CD4-positive, alpha-beta T cell (primary cell): ENCODE measurements around the gene DENND4A. TPM values are rescaled to one million over a fixed set of nuclear protein-coding genes. Genes with fewer than 3 reads are reported as not detected.

Source experiments
- ATAC-seq: fragments of 200-7000 bp; cut with Tn5 transposase; one replicate; pipeline ENCODE4 v1.10.0; 2022; ENCODE audit warnings: mild to moderate bottlenecking; ENCODE audit not compliant: poor library complexity
- CTCF ChIA-PET: fragments of 350-600 bp; sonication (Branson Sonifier 250); formaldehyde crosslinking; loops from one replicate; lab custom pipeline; 2021; ENCODE audit warnings: antibody characterized with exemption, inconsistent platforms; lab: Charles Lee
- POLR2A ChIA-PET: fragments of 350-600 bp; sonication (Branson Sonifier 250); formaldehyde crosslinking; loops from one replicate; lab custom pipeline; 2021; ENCODE audit warnings: antibody characterized with exemption, inconsistent platforms; lab: Charles Lee
- DNase-seq, 14 experiments: peaks; one replicate each; pipeline ENCODE4 v3.0.0-alpha.2; 2013 to 2020; ENCODE audit warnings: mixed read lengths in 2 of 14
- H3K27ac ChIP-seq, 2 donors: one replicate each; pipeline versions ENCODE4 v1.5.1 to v1.7.0; 2013; ENCODE audit warnings: low read length in 2 of 2, low read depth in 1 of 2, mild to moderate bottlenecking in 1 of 2
- H3K27me3 ChIP-seq, 2 experiments: 1 replicate in 1 of 2; 2 replicates in 1 of 2; pipeline versions ENCODE4 v1.6.1 to v1.7.0; 2013; ENCODE audit warnings: low read length in 2 of 2, control low read depth in 1 of 2, mild to moderate bottlenecking in 1 of 2, moderate library complexity in 1 of 2; ENCODE audit not compliant: insufficient read depth in 2 of 2, control insufficient read depth in 1 of 2
- H3K36me3 ChIP-seq: one replicate; pipeline ENCODE4 v1.6.1; 2013; ENCODE audit warnings: low read length, control low read depth; ENCODE audit not compliant: insufficient read depth
- H3K4me1 ChIP-seq: one replicate; pipeline ENCODE4 v1.6.1; 2013; ENCODE audit warnings: low read length, control low read depth; ENCODE audit not compliant: insufficient read depth
- H3K4me3 ChIP-seq: one replicate; pipeline ENCODE4 v1.5.1; 2013; ENCODE audit warnings: mild to moderate bottlenecking, low read length, moderate library complexity
- H3K9me3 ChIP-seq, 2 experiments: 1 replicate in 1 of 2; 2 replicates in 1 of 2; pipeline versions ENCODE4 v1.6.1 to v1.7.0; 2013; ENCODE audit warnings: low read length in 2 of 2, mild to moderate bottlenecking in 2 of 2, control low read depth in 1 of 2, moderate library complexity in 1 of 2; ENCODE audit not compliant: control insufficient read depth in 1 of 2, insufficient read depth in 1 of 2
- H3K27ac Mint-ChIP-seq: one replicate; pipeline ENCODE4 v1.8.0; 2020; ENCODE audit warnings: mixed read lengths
- H3K27me3 Mint-ChIP-seq: one replicate; pipeline ENCODE4 v1.8.0; 2021; ENCODE audit warnings: mixed read lengths
- H3K36me3 Mint-ChIP-seq: one replicate; pipeline ENCODE4 v1.8.0; 2021; ENCODE audit warnings: low read depth, mixed read lengths
- H3K4me1 Mint-ChIP-seq: one replicate; pipeline ENCODE4 v1.8.0; 2021; ENCODE audit warnings: low read depth, mixed read lengths
- H3K4me3 Mint-ChIP-seq: one replicate; pipeline ENCODE4 v1.8.0; 2020; ENCODE audit warnings: mild to moderate bottlenecking, mixed read lengths
- H3K9me3 Mint-ChIP-seq: one replicate; pipeline ENCODE4 v1.8.0; 2020; ENCODE audit warnings: mixed read lengths
- intact Hi-C, 2 experiments: fragments of 100-400 bp; cut with DNase I in 1 of 2; cut with micrococcal nuclease in 1 of 2; formaldehyde crosslinking; loops; one replicate each; pipeline versions ENCODE4 v1.15.1 to v1.9.0; 2023 to 2025; cut with DNase I, micrococcal nuclease
- total RNA-seq, 174 experiments: library from RNA in 2 of 174; stranded (reverse) in 2 of 174; gene quantifications; one replicate each; pipeline ENCODE4 v1.2.3 and lab custom pipeline; 2021 to 2026
- TF ChIP-seq, protein P1 (sequence below): fragments of 200-600 bp; IDR thresholded peaks from one replicate; pipeline ENCODE4 v1.8.0; 2022; ENCODE audit warnings: antibody characterized with exemption, mild to moderate bottlenecking

Gene DENND4A
- total RNA-seq, 2 experiments from 2014 or later: 64.1 to 69.6 TPM

DNA sequence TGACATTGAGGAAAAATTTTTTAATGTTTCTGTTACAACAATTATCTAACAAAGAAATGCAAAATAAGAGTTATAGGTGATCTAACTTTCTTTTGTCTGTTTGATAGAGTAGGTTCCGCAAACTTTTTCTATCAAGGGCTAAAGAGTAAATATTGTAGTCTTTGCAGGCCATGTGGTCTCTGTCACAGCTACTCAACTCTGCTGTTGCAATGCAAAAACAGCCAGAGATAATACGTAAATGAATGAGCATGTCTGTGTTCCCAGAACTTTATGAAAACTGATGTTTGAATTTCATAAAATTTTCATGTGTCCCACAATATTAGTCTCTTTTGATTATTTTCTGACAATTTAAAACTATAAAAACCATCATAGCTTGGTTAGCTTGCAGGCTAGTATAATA, 97.0 kb downstream of the DENND4A start:
- intact Hi-C loops: no loop called here
- CTCF ChIA-PET: no interaction called here
- H3K36me3 Mint-ChIP-seq: peaks cover 82% of the 10 kb centered on the region

DNA sequence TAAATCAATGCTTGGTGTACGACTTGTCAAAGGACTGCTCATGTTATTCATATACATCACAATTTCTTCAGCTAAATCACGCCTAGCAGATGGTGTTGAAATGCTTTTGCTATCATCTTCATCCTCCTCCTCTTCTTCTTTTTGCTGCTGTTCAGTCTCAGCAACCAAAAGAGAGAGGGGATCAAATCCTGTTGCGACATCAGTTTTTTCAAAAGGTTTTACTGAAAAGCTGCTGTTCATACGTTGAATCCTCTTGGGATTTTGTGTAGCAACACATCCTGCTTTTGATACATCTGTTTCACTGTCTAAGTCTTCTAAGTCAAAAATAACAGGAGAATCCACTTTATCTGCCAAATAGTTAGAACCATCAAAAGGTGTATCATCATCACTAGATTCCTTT, 101.3 kb downstream of the DENND4A start:
- H3K36me3 ChIP-seq: peaks cover 63% of the 10 kb centered on the region
- no peak overlapping the region for H3K27ac ChIP-seq
- no peak overlapping the region for H3K4me3 ChIP-seq
- intact Hi-C loops: no loop called here
- no peak overlapping the region for H3K4me3 Mint-ChIP-seq
- no peaks in the 10 kb centered on the region for H3K9me3 ChIP-seq
- peaks cover 85% of the 10 kb centered on the region for H3K36me3 Mint-ChIP-seq
- H3K27me3 Mint-ChIP-seq: no peaks in the 10 kb centered on the region
- no peak for DNase-seq
- no peak for ATAC-seq
- H3K4me1 ChIP-seq: no peaks in the 10 kb centered on the region
- H3K27me3 ChIP-seq: no peaks in the 10 kb centered on the region
- no peaks in the 10 kb centered on the region for H3K4me1 Mint-ChIP-seq
- ChIA-PET CTCF (no interaction called here), POLR2A (no interaction called here)
- peaks cover 3% of the 10 kb centered on the region for H3K9me3 Mint-ChIP-seq
- H3K27ac Mint-ChIP-seq: no peak overlapping the region
- TF ChIP-seq, protein P1, sequence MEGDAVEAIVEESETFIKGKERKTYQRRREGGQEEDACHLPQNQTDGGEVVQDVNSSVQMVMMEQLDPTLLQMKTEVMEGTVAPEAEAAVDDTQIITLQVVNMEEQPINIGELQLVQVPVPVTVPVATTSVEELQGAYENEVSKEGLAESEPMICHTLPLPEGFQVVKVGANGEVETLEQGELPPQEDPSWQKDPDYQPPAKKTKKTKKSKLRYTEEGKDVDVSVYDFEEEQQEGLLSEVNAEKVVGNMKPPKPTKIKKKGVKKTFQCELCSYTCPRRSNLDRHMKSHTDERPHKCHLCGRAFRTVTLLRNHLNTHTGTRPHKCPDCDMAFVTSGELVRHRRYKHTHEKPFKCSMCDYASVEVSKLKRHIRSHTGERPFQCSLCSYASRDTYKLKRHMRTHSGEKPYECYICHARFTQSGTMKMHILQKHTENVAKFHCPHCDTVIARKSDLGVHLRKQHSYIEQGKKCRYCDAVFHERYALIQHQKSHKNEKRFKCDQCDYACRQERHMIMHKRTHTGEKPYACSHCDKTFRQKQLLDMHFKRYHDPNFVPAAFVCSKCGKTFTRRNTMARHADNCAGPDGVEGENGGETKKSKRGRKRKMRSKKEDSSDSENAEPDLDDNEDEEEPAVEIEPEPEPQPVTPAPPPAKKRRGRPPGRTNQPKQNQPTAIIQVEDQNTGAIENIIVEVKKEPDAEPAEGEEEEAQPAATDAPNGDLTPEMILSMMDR: no peak

More for the DNA sequence above, 97.0 kb downstream of the DENND4A start:
- no peaks in the 10 kb centered on the region for H3K9me3 Mint-ChIP-seq
- DNase-seq (no peak), ATAC-seq (no peak)
- no peaks in the 10 kb centered on the region for H3K4me1 ChIP-seq
- H3K27ac Mint-ChIP-seq: no peak overlapping the region
- H3K27me3 ChIP-seq: no peaks in the 10 kb centered on the region
- POLR2A ChIA-PET: no interaction called here
- H3K36me3 ChIP-seq: peaks cover 60% of the 10 kb centered on the region
- H3K27me3 Mint-ChIP-seq: no peaks in the 10 kb centered on the region
- no peaks in the 10 kb centered on the region for H3K4me1 Mint-ChIP-seq
- H3K4me3 ChIP-seq: no peak overlapping the region
- TF ChIP-seq, protein P1: no peak
- H3K27ac ChIP-seq: no peak overlapping the region
- no peaks in the 10 kb centered on the region for H3K9me3 ChIP-seq
- no peak overlapping the region for H3K4me3 Mint-ChIP-seq

DNA sequence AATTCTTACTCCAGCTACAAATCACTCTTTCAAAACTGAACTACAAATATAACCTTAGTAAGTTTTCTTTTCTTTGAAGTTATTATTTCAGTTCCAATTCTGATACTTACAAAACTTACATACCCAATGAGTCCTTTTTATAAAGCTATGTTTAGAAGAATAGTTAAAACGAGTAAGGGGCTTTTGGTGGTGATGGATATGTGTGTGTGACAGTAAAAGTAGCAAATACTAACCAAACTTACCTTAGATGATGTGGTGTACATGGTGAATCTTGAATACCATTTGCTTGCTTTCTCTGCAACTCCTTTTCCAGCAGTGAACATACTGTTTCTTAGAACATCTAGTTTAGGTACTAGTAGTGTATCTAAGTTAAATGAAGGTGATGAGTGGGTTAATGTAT, 101.9 kb downstream of the DENND4A start:
- peaks cover 79% of the 10 kb centered on the region for H3K36me3 Mint-ChIP-seq
- ChIA-PET CTCF (interaction anchor here (0.8 kb wide), 1 partner anchor 167 kb away, joined by 3 read pairs; no protein-coding TSS in a partner anchor), POLR2A (no interaction called here)
- no peaks in the 10 kb centered on the region for H3K4me1 ChIP-seq
- peaks cover 3% of the 10 kb centered on the region for H3K9me3 Mint-ChIP-seq
- intact Hi-C loops: no loop called here
- H3K27me3 Mint-ChIP-seq: no peaks in the 10 kb centered on the region
- no peaks in the 10 kb centered on the region for H3K4me1 Mint-ChIP-seq
- DNase-seq (no peak), ATAC-seq (no peak)
- TF ChIP-seq, protein P1: no peak
- no peak overlapping the region for H3K4me3 Mint-ChIP-seq
- H3K36me3 ChIP-seq: peaks cover 57% of the 10 kb centered on the region
- H3K27me3 ChIP-seq: no peaks in the 10 kb centered on the region
- no peak overlapping the region for H3K27ac ChIP-seq
- no peaks in the 10 kb centered on the region for H3K9me3 ChIP-seq
- no peak overlapping the region for H3K4me3 ChIP-seq
- no peak overlapping the region for H3K27ac Mint-ChIP-seq
